HepG2 (cell line): ENCODE data around the gene VPS26B.

Experiments
- HDAC6 ChIP-seq: fragments of 200-600 bp; sonication (generic); IDR thresholded peaks from 2 replicates; pipeline ENCODE4 v1.7.0; 2017; ENCODE audit warnings: mild to moderate bottlenecking, antibody characterized with exemption, low read length, low read depth
- HHEX ChIP-seq: IDR thresholded peaks from 2 replicates; pipeline ENCODE4 v1.6.1; 2016; ENCODE audit warnings: control low read depth
- LCORL ChIP-seq, 2 experiments: fragments of 450-650 bp in 1 of 2; sonication (generic) in 1 of 2; formaldehyde crosslinking in 1 of 2; IDR thresholded peaks; 2 replicates each; pipeline versions ENCODE4 v1.5.0 to v1.6.1; 2017 to 2020; ENCODE audit warnings: antibody characterized with exemption in 1 of 2, missing genetic modification reagents in 1 of 2
- POLR2AphosphoS5 ChIP-seq: IDR thresholded peaks from 2 replicates; pipeline ENCODE4 v1.6.1; 2012; ENCODE audit warnings: low read depth, low read length
- SALL1 ChIP-seq: sonication (generic); formaldehyde crosslinking; IDR thresholded peaks from 2 replicates; pipeline ENCODE4 v1.8.0; 2022; ENCODE audit warnings: mild to moderate bottlenecking, missing genetic modification reagents
- ZNF224 ChIP-seq: sonication (generic); formaldehyde crosslinking; IDR thresholded peaks from 2 replicates; pipeline ENCODE4 v1.5.0; 2020; ENCODE audit warnings: mild to moderate bottlenecking, missing genetic modification reagents
- ZNF790 ChIP-seq: sonication (generic); formaldehyde crosslinking; IDR thresholded peaks from 2 replicates; pipeline ENCODE4 v1.8.0; 2022; ENCODE audit warnings: missing genetic modification reagents, mild to moderate bottlenecking, borderline replicate concordance
- TF ChIP-seq, protein P1 (sequence below): sonication (generic); formaldehyde crosslinking; IDR thresholded peaks from 2 replicates; pipeline ENCODE4 v1.5.0; 2020; ENCODE audit warnings: mild to moderate bottlenecking, missing genetic modification reagents, moderate library complexity
- TF ChIP-seq, protein P2 (sequence below): sonication (generic); formaldehyde crosslinking; IDR thresholded peaks from 2 replicates; pipeline ENCODE4 v1.4.0; 2020; ENCODE audit warnings: missing genetic modification reagents; ENCODE audit errors: not compliant biosample characterization

DNA sequence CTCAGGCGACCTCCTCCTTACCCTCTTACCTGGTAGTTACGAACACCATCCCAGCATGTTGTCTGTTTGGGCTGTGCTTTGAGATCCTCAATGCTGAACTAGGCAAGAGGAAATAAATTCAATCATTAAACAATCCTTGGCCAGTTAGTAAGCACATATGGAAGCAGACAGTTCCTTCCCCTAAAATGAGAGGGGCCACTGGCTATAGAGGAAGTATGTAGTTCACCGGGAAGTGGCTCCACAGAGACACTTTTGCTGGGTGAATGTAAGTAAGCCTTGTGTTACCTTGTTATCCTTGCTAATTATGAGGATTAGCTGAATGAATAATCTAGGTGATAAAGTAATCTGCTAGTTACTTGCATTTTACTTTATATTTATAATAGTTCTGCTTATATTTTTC is 25.8 kb downstream of the VPS26B start:
- no peak for TF ChIP-seq HDAC6
- TF ChIP-seq, protein P1, sequence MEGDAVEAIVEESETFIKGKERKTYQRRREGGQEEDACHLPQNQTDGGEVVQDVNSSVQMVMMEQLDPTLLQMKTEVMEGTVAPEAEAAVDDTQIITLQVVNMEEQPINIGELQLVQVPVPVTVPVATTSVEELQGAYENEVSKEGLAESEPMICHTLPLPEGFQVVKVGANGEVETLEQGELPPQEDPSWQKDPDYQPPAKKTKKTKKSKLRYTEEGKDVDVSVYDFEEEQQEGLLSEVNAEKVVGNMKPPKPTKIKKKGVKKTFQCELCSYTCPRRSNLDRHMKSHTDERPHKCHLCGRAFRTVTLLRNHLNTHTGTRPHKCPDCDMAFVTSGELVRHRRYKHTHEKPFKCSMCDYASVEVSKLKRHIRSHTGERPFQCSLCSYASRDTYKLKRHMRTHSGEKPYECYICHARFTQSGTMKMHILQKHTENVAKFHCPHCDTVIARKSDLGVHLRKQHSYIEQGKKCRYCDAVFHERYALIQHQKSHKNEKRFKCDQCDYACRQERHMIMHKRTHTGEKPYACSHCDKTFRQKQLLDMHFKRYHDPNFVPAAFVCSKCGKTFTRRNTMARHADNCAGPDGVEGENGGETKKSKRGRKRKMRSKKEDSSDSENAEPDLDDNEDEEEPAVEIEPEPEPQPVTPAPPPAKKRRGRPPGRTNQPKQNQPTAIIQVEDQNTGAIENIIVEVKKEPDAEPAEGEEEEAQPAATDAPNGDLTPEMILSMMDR (CRISPR knock-in tag), result no peak
- TF ChIP-seq, protein P2, sequence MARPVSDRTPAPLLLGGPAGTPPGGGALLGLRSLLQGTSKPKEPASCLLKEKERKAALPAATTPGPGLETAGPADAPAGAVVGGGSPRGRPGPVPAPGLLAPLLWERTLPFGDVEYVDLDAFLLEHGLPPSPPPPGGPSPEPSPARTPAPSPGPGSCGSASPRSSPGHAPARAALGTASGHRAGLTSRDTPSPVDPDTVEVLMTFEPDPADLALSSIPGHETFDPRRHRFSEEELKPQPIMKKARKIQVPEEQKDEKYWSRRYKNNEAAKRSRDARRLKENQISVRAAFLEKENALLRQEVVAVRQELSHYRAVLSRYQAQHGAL (CRISPR knock-in tag), result no peak
- TF ChIP-seq POLR2AphosphoS5, result no peak
- TF ChIP-seq LCORL (IDR thresholded peaks at IDR 0.05), result no peak
- TF ChIP-seq LCORL (CRISPR knock-in tag; IDR thresholded peaks at IDR 0.05), result no peak
- TF ChIP-seq SALL1 (CRISPR knock-in tag), result no peak
- TF ChIP-seq ZNF790 (CRISPR knock-in tag), result no peak
- TF ChIP-seq HHEX, result no peak
- TF ChIP-seq ZNF224, result no peak
